SU-DHL-6 (cell line): ENCODE results near the gene CHP2.

Experiments used
- H2AFZ ChIP-seq: fragments of 200-600 bp; sonication (generic); 2 replicates; pipeline ENCODE4 v1.6.1; 2014; ENCODE audit warnings: low read depth, mild to moderate bottlenecking, moderate library complexity, mixed read lengths, antibody characterized with exemption, low read length; ENCODE audit not compliant: severe bottlenecking
- H3F3A ChIP-seq: fragments of 200-600 bp; shearing (Covaris generic); 2 replicates; pipeline ENCODE4 v1.6.0; 2016; ENCODE audit warnings: antibody characterized with exemption, mild to moderate bottlenecking; ENCODE audit not compliant: insufficient read depth
- H3K27ac ChIP-seq: fragments of 200-600 bp; sonication (generic); 2 replicates; pipeline ENCODE4 v1.5.1; 2016; ENCODE audit warnings: low read depth, mild to moderate bottlenecking, low read length, moderate library complexity, mixed read lengths
- H3K27me3 ChIP-seq: fragments of 200-600 bp; sonication (generic), shearing (Covaris generic); 2 replicates; pipeline ENCODE4 v1.6.0; 2014; ENCODE audit warnings: mild to moderate bottlenecking, low read length
- H3K36me3 ChIP-seq: fragments of 200-600 bp; sonication (generic); 2 replicates; pipeline ENCODE4 v1.6.1; 2014; ENCODE audit warnings: mild to moderate bottlenecking, low read length, mixed read lengths
- H3K4me2 ChIP-seq: fragments of 300-600, 200-600 bp; shearing (Covaris generic), sonication (generic); 2 replicates; pipeline ENCODE4 v1.6.0; 2014; ENCODE audit warnings: low read length, low read depth, mild to moderate bottlenecking; ENCODE audit not compliant: poor library complexity, severe bottlenecking
- H3K4me3 ChIP-seq: fragments of 200-600 bp; sonication (generic); 2 replicates; pipeline ENCODE4 v1.5.1; 2014; ENCODE audit warnings: antibody characterized with exemption, low read length, mild to moderate bottlenecking, mixed read lengths; ENCODE audit not compliant: insufficient read depth, poor library complexity, severe bottlenecking
- H3K79me2 ChIP-seq: fragments of 200-600 bp; sonication (generic); 2 replicates; pipeline ENCODE4 v1.6.1; 2014; ENCODE audit warnings: mild to moderate bottlenecking, low read length, moderate library complexity; ENCODE audit not compliant: insufficient read depth
- H3K9ac ChIP-seq: fragments of 200-600 bp; sonication (generic); 2 replicates; pipeline ENCODE4 v1.7.0; 2014; ENCODE audit warnings: mild to moderate bottlenecking, low read length
- H3K9me2 ChIP-seq: fragments of 200-600 bp; sonication (generic); replicated peaks from 2 replicates; pipeline ENCODE4 v1.6.1; 2014; ENCODE audit warnings: low read length; ENCODE audit not compliant: insufficient read depth
- H3K9me3 ChIP-seq: fragments of 200-600 bp; sonication (generic); 2 replicates; pipeline ENCODE4 v1.6.1; 2014; ENCODE audit warnings: low read length, mixed read lengths; ENCODE audit not compliant: insufficient read depth
- H4K20me1 ChIP-seq: fragments of 200-600 bp; sonication (generic); 2 replicates; pipeline ENCODE4 v1.6.1; 2014; ENCODE audit warnings: low read depth, mild to moderate bottlenecking, antibody characterized with exemption, low read length, moderate library complexity, mixed read lengths
- EZH2phosphoT487 ChIP-seq: fragments of 200-600 bp; sonication (generic), shearing (Covaris generic); conservative IDR thresholded peaks from 2 replicates; pipeline ENCODE4 v1.6.1; 2018; ENCODE audit warnings: mild to moderate bottlenecking, antibody characterized with exemption, low read length, moderate library complexity, mixed read lengths
- TF ChIP-seq, protein P1 (sequence below): fragments of 200-600 bp; sonication (generic); IDR thresholded peaks from one replicate; pipeline ENCODE4 v1.5.1; 2017; ENCODE audit warnings: antibody characterized with exemption, mild to moderate bottlenecking, low read length, moderate library complexity; ENCODE audit not compliant: insufficient read depth, poor library complexity, severe bottlenecking

Gene CHP2

GRCh38 chr16:23755484-23755809 is 621 bp downstream of the CHP2 start:
- H3K36me3 ChIP-seq = no peaks in the 10 kb centered on the region
- no peaks in the 10 kb centered on the region for H3F3A ChIP-seq
- H3K9me2 ChIP-seq = no peaks in the 10 kb centered on the region
- no peaks in the 10 kb centered on the region for H3K27me3 ChIP-seq
- TF ChIP-seq EZH2phosphoT487 = no peak
- TF ChIP-seq, protein P1, sequence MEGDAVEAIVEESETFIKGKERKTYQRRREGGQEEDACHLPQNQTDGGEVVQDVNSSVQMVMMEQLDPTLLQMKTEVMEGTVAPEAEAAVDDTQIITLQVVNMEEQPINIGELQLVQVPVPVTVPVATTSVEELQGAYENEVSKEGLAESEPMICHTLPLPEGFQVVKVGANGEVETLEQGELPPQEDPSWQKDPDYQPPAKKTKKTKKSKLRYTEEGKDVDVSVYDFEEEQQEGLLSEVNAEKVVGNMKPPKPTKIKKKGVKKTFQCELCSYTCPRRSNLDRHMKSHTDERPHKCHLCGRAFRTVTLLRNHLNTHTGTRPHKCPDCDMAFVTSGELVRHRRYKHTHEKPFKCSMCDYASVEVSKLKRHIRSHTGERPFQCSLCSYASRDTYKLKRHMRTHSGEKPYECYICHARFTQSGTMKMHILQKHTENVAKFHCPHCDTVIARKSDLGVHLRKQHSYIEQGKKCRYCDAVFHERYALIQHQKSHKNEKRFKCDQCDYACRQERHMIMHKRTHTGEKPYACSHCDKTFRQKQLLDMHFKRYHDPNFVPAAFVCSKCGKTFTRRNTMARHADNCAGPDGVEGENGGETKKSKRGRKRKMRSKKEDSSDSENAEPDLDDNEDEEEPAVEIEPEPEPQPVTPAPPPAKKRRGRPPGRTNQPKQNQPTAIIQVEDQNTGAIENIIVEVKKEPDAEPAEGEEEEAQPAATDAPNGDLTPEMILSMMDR = no peak
- H3K27ac ChIP-seq = no peak overlapping the region
- H3K9ac ChIP-seq = no peak overlapping the region
- no peaks in the 10 kb centered on the region for H3K79me2 ChIP-seq
- no peaks in the 10 kb centered on the region for H3K9me3 ChIP-seq
- H3K4me2 ChIP-seq = no peak overlapping the region
- H3K4me3 ChIP-seq = no peak overlapping the region
- H2AFZ ChIP-seq = no peak overlapping the region
- H4K20me1 ChIP-seq = no peaks in the 10 kb centered on the region

DNA sequence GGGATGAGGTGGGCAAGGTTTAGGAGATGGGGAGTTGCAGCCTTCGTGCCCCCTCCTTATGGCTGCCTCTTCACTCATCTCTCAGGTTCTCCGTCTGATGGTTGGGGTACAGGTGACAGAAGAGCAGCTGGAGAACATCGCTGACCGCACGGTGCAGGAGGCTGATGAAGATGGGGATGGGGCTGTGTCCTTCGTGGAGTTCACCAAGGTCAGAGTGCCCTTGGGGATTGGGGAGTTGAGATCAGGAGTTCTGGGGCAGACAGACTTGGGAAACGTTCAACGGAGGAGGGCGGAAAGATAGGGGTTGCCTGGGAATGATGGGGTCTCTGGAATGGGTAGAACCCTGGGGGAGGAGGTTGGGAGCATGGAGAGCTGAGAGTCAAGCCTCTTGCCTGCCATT is 2.3 kb downstream of the CHP2 start:
- Histone ChIP-seq H3K9me3 (no peaks in the 10 kb centered on the region), H2AFZ (no peak overlapping the region), H3K27me3 (no peaks in the 10 kb centered on the region), H3K9me2 (no peaks in the 10 kb centered on the region), H3K4me3 (no peak overlapping the region), H3K36me3 (no peaks in the 10 kb centered on the region), H4K20me1 (no peaks in the 10 kb centered on the region), H3F3A (no peaks in the 10 kb centered on the region), H3K79me2 (no peaks in the 10 kb centered on the region), H3K9ac (no peak overlapping the region), H3K4me2 (no peak overlapping the region), H3K27ac (no peak overlapping the region)
- TF ChIP-seq EZH2phosphoT487 = no peak
- TF ChIP-seq, protein P1 = no peak

GRCh38 chr16:23757937-23758619 is 3.3 kb downstream of the CHP2 start:
- Histone ChIP-seq H3K36me3 (no peaks in the 10 kb centered on the region), H3K79me2 (no peaks in the 10 kb centered on the region), H2AFZ (no peak overlapping the region), H3F3A (no peaks in the 10 kb centered on the region), H3K9me3 (no peaks in the 10 kb centered on the region), H3K4me2 (no peak overlapping the region), H3K9ac (no peak overlapping the region), H3K9me2 (no peaks in the 10 kb centered on the region), H3K27me3 (no peaks in the 10 kb centered on the region), H3K27ac (no peak overlapping the region), H3K4me3 (no peak overlapping the region), H4K20me1 (no peaks in the 10 kb centered on the region)
- TF ChIP-seq, protein P1 = no peak
- no peak for TF ChIP-seq EZH2phosphoT487
